PC-3 (cell line): ENCODE results near the gene ZBTB16.

ENCODE experiments used
- EZH2 ChIP-seq: fragments of 300-600 bp; sonication (generic); IDR thresholded peaks from one replicate; pipeline ENCODE4 v1.6.1; 2017; ENCODE audit warnings: antibody characterized with exemption, mild to moderate bottlenecking, low read length; ENCODE audit not compliant: unreplicated experiment
- EZH2phosphoT487 ChIP-seq: fragments of 300-600 bp; sonication (generic); IDR thresholded peaks from 2 replicates; pipeline ENCODE4 v1.6.1; 2018; ENCODE audit warnings: mild to moderate bottlenecking, antibody characterized with exemption, low read length, borderline replicate concordance
- TF ChIP-seq, protein P1 (sequence below): fragments of 300-600 bp; sonication (generic); conservative IDR thresholded peaks from 2 replicates; pipeline ENCODE4 v1.5.1; 2017; ENCODE audit warnings: antibody characterized with exemption, low read depth, mild to moderate bottlenecking, low read length

DNA sequence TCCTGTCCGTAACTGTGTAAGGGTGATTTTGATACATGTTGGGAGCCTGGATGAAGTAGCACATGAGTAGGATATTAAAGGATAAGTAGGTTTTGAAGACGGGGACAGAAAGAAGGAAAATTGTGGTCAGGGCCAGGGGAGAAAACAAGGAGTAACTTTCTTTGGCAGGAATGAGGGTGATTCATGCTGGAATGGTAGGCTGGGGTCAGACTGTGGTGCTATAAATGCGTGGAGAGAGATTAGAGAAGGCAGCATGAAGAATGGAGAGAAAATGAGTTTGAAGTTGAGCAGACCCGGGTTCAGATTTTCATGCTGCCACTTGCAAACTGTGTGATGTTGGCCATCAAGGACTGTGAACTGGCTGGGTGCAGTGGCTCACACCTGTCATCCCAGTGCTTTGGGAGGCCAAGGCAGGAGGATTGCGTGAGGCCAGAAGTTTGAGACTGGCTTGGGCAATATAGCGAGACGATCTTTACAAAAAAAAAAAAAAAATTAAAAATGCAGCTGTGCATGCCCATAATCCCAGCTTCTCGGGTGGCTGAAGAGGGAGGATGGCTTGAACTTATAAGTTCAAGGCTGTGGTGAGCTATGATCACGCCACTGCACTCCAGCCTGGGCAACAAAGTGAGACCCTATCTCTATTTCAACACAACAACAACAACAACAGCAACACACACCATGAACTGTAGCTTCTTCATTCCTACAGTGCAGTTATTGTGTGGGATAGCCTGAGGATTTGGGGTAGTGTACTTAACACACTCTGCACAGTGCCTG, 22.3 kb downstream of the ZBTB16 start:
- TF ChIP-seq EZH2 (no peak), EZH2phosphoT487 (no peak)
- TF ChIP-seq, protein P1, sequence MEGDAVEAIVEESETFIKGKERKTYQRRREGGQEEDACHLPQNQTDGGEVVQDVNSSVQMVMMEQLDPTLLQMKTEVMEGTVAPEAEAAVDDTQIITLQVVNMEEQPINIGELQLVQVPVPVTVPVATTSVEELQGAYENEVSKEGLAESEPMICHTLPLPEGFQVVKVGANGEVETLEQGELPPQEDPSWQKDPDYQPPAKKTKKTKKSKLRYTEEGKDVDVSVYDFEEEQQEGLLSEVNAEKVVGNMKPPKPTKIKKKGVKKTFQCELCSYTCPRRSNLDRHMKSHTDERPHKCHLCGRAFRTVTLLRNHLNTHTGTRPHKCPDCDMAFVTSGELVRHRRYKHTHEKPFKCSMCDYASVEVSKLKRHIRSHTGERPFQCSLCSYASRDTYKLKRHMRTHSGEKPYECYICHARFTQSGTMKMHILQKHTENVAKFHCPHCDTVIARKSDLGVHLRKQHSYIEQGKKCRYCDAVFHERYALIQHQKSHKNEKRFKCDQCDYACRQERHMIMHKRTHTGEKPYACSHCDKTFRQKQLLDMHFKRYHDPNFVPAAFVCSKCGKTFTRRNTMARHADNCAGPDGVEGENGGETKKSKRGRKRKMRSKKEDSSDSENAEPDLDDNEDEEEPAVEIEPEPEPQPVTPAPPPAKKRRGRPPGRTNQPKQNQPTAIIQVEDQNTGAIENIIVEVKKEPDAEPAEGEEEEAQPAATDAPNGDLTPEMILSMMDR, result no peak
